Suprapubic skin (tissue), 4 donors: ENCODE measurements around the gene OMP.

Experiments used
- POLR2A ChIP-seq, 2 donors: fragments of 450-650 bp; IDR thresholded peaks; one replicate each; pipeline ENCODE4 v1.6.1; 2017; ENCODE audit warnings: antibody characterized with exemption in 2 of 2, mild to moderate bottlenecking in 2 of 2, moderate library complexity in 2 of 2
- POLR2AphosphoS5 ChIP-seq, 3 donors: sonication (generic); formaldehyde crosslinking; IDR thresholded peaks; one replicate each; pipeline ENCODE4 v1.6.1; 2017; ENCODE audit warnings: antibody characterized with exemption in 3 of 3
- TF ChIP-seq, protein P1 (sequence below), 2 donors: fragments of 200-600 bp in 1 of 2; fragments of 450-650 bp in 1 of 2; sonication (generic) in 1 of 2; IDR thresholded peaks; one replicate each; pipeline ENCODE4 v1.5.1; 2016 to 2019; ENCODE audit warnings: antibody characterized with exemption in 2 of 2, mild to moderate bottlenecking in 1 of 2, moderate library complexity in 1 of 2

- TF ChIP-seq, protein P1, sequence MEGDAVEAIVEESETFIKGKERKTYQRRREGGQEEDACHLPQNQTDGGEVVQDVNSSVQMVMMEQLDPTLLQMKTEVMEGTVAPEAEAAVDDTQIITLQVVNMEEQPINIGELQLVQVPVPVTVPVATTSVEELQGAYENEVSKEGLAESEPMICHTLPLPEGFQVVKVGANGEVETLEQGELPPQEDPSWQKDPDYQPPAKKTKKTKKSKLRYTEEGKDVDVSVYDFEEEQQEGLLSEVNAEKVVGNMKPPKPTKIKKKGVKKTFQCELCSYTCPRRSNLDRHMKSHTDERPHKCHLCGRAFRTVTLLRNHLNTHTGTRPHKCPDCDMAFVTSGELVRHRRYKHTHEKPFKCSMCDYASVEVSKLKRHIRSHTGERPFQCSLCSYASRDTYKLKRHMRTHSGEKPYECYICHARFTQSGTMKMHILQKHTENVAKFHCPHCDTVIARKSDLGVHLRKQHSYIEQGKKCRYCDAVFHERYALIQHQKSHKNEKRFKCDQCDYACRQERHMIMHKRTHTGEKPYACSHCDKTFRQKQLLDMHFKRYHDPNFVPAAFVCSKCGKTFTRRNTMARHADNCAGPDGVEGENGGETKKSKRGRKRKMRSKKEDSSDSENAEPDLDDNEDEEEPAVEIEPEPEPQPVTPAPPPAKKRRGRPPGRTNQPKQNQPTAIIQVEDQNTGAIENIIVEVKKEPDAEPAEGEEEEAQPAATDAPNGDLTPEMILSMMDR (IDR thresholded peaks at IDR 0.05) = no peak
- no peak for TF ChIP-seq POLR2A (IDR thresholded peaks at IDR 0.05)
- TF ChIP-seq POLR2AphosphoS5 (IDR thresholded peaks at IDR 0.05) = no peak
Measured at GRCh38 chr11:77082838-77083565, 19.6 kb upstream of the OMP start.
